ENCODE data around the gene COX5B.
"Not testable (repeated sequence)": the region's sequence is repeated elsewhere in the genome, so short reads cannot be mapped to it uniquely, and the experiment has no call there.

COX5B gene

GRCh38 chr2:97645695-97646629 is at the start of gene COX5B:
COX5B (plus strand) TSS chr2:97646062; CDS start chr2:97646087, 25 bp downstream.
- DNase-seq (ENCODE audit: low read depth in 2 of 2): peak; percentile 97 to 98

GRCh38 chr2:97596180-97596579 is 49.7 kb upstream of the COX5B start:
- not testable (repeated sequence) for DNase-seq (ENCODE audit: low read depth in 2 of 2)

- not testable (repeated sequence) for DNase-seq (ENCODE audit: low read depth in 2 of 2)
These were observed 44.3 kb upstream of the COX5B start for GRCh38 chr2:97601537-97601936.

- DNase-seq (ENCODE audit: low read depth in 2 of 2): not testable (repeated sequence)
These were observed 40.8 kb upstream of the COX5B start for GRCh38 chr2:97605109-97605508.

GRCh38 chr2:97605524-97606339 is 40.1 kb upstream of the COX5B start:
- not testable (repeated sequence) for DNase-seq (ENCODE audit: low read depth in 2 of 2)

GRCh38 chr2:97608745-97609144 is 37.1 kb upstream of the COX5B start:
- not testable (repeated sequence) for DNase-seq (ENCODE audit: low read depth in 2 of 2)

- not testable (repeated sequence) for DNase-seq (ENCODE audit: low read depth in 2 of 2)
These were observed 34.0 kb upstream of the COX5B start for GRCh38 chr2:97611895-97612294.

- DNase-seq (ENCODE audit: low read depth in 2 of 2): not testable (repeated sequence)
These were observed 30.1 kb upstream of the COX5B start for GRCh38 chr2:97615746-97616145.

- no peak for DNase-seq (ENCODE audit: low read depth in 2 of 2)
These were observed 28.0 kb upstream of the COX5B start for GRCh38 chr2:97617911-97618310.

- not testable (repeated sequence) for DNase-seq (ENCODE audit: low read depth in 2 of 2)
These were observed 26.7 kb upstream of the COX5B start for GRCh38 chr2:97618939-97619827.

- DNase-seq (ENCODE audit: low read depth in 2 of 2): not testable (repeated sequence)
These were observed 25.4 kb upstream of the COX5B start for GRCh38 chr2:97620492-97620891.

GRCh38 chr2:97622976-97623375 is 22.9 kb upstream of the COX5B start:
- DNase-seq (ENCODE audit: low read depth in 2 of 2): not testable (repeated sequence)

GRCh38 chr2:97625354-97626048 is 20.4 kb upstream of the COX5B start:
- not testable (repeated sequence) for DNase-seq (ENCODE audit: low read depth in 2 of 2)

GRCh38 chr2:97626049-97626430 is 19.8 kb upstream of the COX5B start:
- DNase-seq (ENCODE audit: low read depth in 2 of 2): not testable (repeated sequence)

GRCh38 chr2:97644023-97644717 is 1.7 kb upstream of the COX5B start:
- DNase-seq (ENCODE audit: low read depth in 2 of 2): no peak

GRCh38 chr2:97645112-97645694 is 659 bp upstream of the COX5B start:
- DNase-seq (ENCODE audit: low read depth in 2 of 2): no peak

GRCh38 chr2:97646977-97647376 is 1.1 kb downstream of the COX5B start:
- DNase-seq (ENCODE audit: low read depth in 2 of 2): no peak

GRCh38 chr2:97651114-97651513 is 5.3 kb downstream of the COX5B start:
- no peak for DNase-seq (ENCODE audit: low read depth in 2 of 2)

- no peak for DNase-seq (ENCODE audit: low read depth in 2 of 2)
These were observed 7.6 kb downstream of the COX5B start for GRCh38 chr2:97653473-97653872.

- no peak for DNase-seq (ENCODE audit: low read depth in 2 of 2)
These were observed 8.0 kb downstream of the COX5B start for GRCh38 chr2:97653874-97654273.
